NB4 (cell line): Measurements from ENCODE around the gene C1orf210.

Experiments
- DNase-seq: peaks from one replicate; pipeline ENCODE4 v3.0.0; 2010; ENCODE audit warnings: low read depth
- H3K4me3 ChIP-seq: one replicate; pipeline ENCODE4 v1.5.1; 2011; ENCODE audit warnings: mild to moderate bottlenecking, low read depth, low read length, moderate library complexity
- MYC ChIP-seq: IDR thresholded peaks from 2 replicates; pipeline ENCODE4 v1.6.1; 2011; ENCODE audit warnings: low read depth, low read length
- POLR2A ChIP-seq: IDR thresholded peaks from 2 replicates; pipeline ENCODE4 v1.6.1; 2011; ENCODE audit warnings: mild to moderate bottlenecking; ENCODE audit not compliant: insufficient read length; ENCODE audit errors: extremely low read depth
- TF ChIP-seq, protein P1 (sequence below): IDR thresholded peaks from 2 replicates; pipeline ENCODE4 v1.6.1; 2011; ENCODE audit warnings: low read depth, low read length
- TF ChIP-seq, protein P2 (sequence below): IDR thresholded peaks from one replicate; pipeline ENCODE4 v1.5.1; 2012; ENCODE audit warnings: low read depth, low read length

Gene C1orf210

DNA sequence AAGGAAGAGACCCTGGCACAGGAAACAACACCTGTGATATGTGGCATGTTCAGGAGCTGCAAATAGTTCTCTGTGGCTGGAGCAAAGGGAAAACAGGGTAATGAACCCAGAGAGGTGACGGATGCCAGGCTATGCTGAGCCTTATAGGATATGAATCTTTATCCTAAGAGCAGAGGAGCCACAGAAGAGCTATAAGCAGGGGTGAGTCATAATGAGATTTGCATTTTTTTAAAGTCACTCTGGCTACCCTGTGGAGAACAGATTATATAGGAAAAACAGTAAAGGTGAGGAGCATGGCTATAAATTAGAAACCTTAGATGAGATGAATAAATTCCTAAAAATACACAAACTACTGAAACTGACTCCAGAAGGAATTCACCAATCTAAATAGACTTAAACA, 39.4 kb upstream of the C1orf210 start:
- TF ChIP-seq, protein P1, sequence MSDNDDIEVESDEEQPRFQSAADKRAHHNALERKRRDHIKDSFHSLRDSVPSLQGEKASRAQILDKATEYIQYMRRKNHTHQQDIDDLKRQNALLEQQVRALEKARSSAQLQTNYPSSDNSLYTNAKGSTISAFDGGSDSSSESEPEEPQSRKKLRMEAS = no peak
- TF ChIP-seq POLR2A (no peak), MYC (no peak)
- TF ChIP-seq, protein P2, sequence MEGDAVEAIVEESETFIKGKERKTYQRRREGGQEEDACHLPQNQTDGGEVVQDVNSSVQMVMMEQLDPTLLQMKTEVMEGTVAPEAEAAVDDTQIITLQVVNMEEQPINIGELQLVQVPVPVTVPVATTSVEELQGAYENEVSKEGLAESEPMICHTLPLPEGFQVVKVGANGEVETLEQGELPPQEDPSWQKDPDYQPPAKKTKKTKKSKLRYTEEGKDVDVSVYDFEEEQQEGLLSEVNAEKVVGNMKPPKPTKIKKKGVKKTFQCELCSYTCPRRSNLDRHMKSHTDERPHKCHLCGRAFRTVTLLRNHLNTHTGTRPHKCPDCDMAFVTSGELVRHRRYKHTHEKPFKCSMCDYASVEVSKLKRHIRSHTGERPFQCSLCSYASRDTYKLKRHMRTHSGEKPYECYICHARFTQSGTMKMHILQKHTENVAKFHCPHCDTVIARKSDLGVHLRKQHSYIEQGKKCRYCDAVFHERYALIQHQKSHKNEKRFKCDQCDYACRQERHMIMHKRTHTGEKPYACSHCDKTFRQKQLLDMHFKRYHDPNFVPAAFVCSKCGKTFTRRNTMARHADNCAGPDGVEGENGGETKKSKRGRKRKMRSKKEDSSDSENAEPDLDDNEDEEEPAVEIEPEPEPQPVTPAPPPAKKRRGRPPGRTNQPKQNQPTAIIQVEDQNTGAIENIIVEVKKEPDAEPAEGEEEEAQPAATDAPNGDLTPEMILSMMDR = no peak
- no peak for DNase-seq

DNA sequence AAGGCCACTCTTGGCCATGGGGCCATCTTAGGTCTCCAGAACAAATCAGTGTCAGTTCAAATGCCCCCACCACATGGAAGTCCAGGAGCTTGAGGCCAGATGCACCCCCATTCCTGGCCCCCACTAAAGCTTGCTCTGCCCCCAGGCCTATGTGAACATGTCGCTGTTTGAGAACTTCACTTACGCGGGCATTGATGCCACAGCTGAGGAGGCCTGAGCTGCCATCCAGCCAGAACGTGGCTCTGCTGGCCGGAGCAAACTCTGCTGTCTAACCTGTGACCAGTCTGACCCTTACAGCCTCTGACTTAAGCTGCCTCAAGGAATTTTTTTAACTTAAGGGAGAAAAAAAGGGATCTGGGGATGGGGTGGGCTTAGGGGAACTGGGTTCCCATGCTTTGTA, 37.1 kb upstream of the C1orf210 start:
- no peak overlapping the region for H3K4me3 ChIP-seq
- TF ChIP-seq MYC (no peak), POLR2A (no peak)
- TF ChIP-seq, protein P1 = no peak
- TF ChIP-seq, protein P2 = no peak
- DNase-seq = no peak

More for the DNA sequence above, 39.4 kb upstream of the C1orf210 start:
- H3K4me3 ChIP-seq = no peak overlapping the region

DNA sequence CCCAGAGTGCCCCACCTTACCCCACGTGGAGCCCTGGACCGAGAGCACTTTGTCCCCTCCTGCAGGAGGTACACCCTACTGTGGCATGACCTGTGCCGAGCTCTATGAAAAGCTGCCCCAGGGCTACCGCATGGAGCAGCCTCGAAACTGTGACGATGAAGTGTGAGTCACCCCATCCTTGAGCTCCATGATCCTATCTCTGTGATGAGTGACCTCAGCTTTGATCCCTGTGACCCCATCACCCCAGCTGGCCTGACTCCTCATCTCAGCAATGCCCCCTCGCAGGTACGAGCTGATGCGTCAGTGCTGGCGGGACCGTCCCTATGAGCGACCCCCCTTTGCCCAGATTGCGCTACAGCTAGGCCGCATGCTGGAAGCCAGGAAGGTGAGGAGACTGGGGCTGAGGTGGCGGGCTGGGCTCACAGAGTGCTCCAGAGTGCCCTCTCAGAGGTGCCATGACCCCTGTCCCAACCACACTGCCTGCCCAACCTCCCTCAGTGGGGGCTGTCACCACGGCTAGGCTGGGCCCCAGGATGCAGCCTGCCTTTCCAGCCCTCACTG, 36.0 kb upstream of the C1orf210 start:
- no peak for DNase-seq
- TF ChIP-seq, protein P2 = no peak
- no peak for TF ChIP-seq POLR2A
- TF ChIP-seq, protein P1 = no peak
- no peak for TF ChIP-seq MYC
- no peak overlapping the region for H3K4me3 ChIP-seq

DNA sequence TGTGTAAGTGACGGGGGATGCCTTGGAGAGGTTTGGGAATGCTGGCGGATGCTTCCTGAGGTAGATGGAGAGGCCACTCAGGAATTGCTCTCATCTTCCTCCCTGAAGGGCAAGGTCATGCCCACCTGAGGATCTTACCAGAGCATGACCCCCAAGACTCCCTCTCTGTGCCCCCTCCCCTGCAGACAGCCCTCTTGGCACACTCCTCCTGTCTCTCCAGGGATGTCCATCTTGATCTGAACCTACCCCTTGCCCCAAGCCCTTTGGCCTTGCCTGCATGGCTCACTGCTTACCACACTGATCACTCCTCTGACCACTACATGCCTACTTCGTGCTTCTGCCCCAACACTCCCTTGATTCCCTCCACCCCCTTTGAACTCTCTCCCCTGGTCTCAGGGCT, 34.4 kb upstream of the C1orf210 start:
- TF ChIP-seq, protein P1 = no peak
- TF ChIP-seq, protein P2 = no peak
- TF ChIP-seq POLR2A (no peak), MYC (no peak)
- DNase-seq = no peak
- H3K4me3 ChIP-seq = no peak overlapping the region

DNA sequence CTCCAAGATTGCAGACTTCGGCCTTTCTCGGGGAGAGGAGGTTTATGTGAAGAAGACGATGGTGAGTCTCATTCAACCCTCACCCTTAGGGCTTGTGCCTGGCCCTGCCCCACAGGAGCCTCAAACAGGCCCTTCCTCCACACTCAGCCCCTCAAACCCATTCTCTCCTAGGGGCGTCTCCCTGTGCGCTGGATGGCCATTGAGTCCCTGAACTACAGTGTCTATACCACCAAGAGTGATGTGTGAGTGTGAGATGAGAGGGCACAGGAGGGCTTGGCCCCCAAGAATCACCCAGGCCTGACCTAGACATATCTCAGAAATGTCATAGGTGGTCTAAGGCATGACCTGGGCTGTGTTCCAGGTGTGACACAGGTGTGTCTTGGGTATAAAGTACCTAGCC, 33.9 kb upstream of the C1orf210 start:
- H3K4me3 ChIP-seq = no peak overlapping the region
- DNase-seq = no peak
- no peak for TF ChIP-seq MYC
- TF ChIP-seq POLR2A = no peak
- TF ChIP-seq, protein P1 = no peak
- TF ChIP-seq, protein P2 = no peak
